ENCODE data around the gene KRT71.

KRT71 gene

GRCh38 chr12:52497975-52498374 lies 55.0 kb downstream of the KRT71 start:
- H3K27me3 ChIP-seq (ENCODE audit: control insufficient read depth, insufficient read depth, low read length): no peaks in the 10 kb centered on the region
- H3K79me2 ChIP-seq: no peaks in the 10 kb centered on the region
- no peak overlapping the region for H3K27ac ChIP-seq
- no peak for TF ChIP-seq CTCF (IDR thresholded peaks at IDR 0.05)
- no peaks in the 10 kb centered on the region for H3K36me3 ChIP-seq (ENCODE audit: control insufficient read depth, insufficient read depth, low read length)
- H3K4me1 ChIP-seq: peaks cover 15% of the 10 kb centered on the region
- no peak overlapping the region for H3K9ac ChIP-seq
- no peak overlapping the region for H3K4me2 ChIP-seq (ENCODE audit: low read length)
- H3K9me3 ChIP-seq (ENCODE audit: control insufficient read depth, low read length): no peaks in the 10 kb centered on the region
- H3K4me3 ChIP-seq (ENCODE audit: low read depth, low read length): no peak overlapping the region
- H2AFZ ChIP-seq: no peak overlapping the region

GRCh38 chr12:52496590-52497071 lies 56.3 kb downstream of the KRT71 start:
- no peak overlapping the region for H3K4me2 ChIP-seq (ENCODE audit: low read length)
- no peak for TF ChIP-seq CTCF (IDR thresholded peaks at IDR 0.05)
- H3K4me3 ChIP-seq (ENCODE audit: low read depth, low read length): no peak overlapping the region
- H3K36me3 ChIP-seq (ENCODE audit: control insufficient read depth, insufficient read depth, low read length): no peaks in the 10 kb centered on the region
- no peaks in the 10 kb centered on the region for H3K27me3 ChIP-seq (ENCODE audit: control insufficient read depth, insufficient read depth, low read length)
- H3K27ac ChIP-seq: no peak overlapping the region
- peaks cover 15% of the 10 kb centered on the region for H3K4me1 ChIP-seq
- no peak overlapping the region for H2AFZ ChIP-seq
- no peak overlapping the region for H3K9ac ChIP-seq
- no peaks in the 10 kb centered on the region for H3K9me3 ChIP-seq (ENCODE audit: control insufficient read depth, low read length)
- no peaks in the 10 kb centered on the region for H3K79me2 ChIP-seq

GRCh38 chr12:52496054-52496453 lies 56.9 kb downstream of the KRT71 start:
- Histone ChIP-seq H3K4me3 (ENCODE audit: low read depth, low read length) (no peak overlapping the region), H3K27ac (no peak overlapping the region), H3K4me1 (peaks cover 15% of the 10 kb centered on the region), H3K79me2 (no peaks in the 10 kb centered on the region), H3K4me2 (ENCODE audit: low read length) (no peak overlapping the region), H3K9ac (no peak overlapping the region), H2AFZ (no peak overlapping the region), H3K27me3 (ENCODE audit: control insufficient read depth, insufficient read depth, low read length) (no peaks in the 10 kb centered on the region), H3K36me3 (ENCODE audit: control insufficient read depth, insufficient read depth, low read length) (no peaks in the 10 kb centered on the region), H3K9me3 (ENCODE audit: control insufficient read depth, low read length) (no peaks in the 10 kb centered on the region)
- no peak for TF ChIP-seq CTCF (IDR thresholded peaks at IDR 0.05)

GRCh38 chr12:52495389-52495788 lies 57.6 kb downstream of the KRT71 start:
- Histone ChIP-seq H3K9me3 (ENCODE audit: control insufficient read depth, low read length) (no peaks in the 10 kb centered on the region), H2AFZ (peak overlapping the region; percentile 26), H3K4me2 (ENCODE audit: low read length) (no peak overlapping the region), H3K4me1 (peaks cover 15% of the 10 kb centered on the region), H3K79me2 (no peaks in the 10 kb centered on the region), H3K4me3 (ENCODE audit: low read depth, low read length) (no peak overlapping the region), H3K27ac (no peak overlapping the region), H3K9ac (no peak overlapping the region), H3K36me3 (ENCODE audit: control insufficient read depth, insufficient read depth, low read length) (no peaks in the 10 kb centered on the region), H3K27me3 (ENCODE audit: control insufficient read depth, insufficient read depth, low read length) (no peaks in the 10 kb centered on the region)
- no peak for TF ChIP-seq CTCF (IDR thresholded peaks at IDR 0.05)

GRCh38 chr12:52494518-52494917 lies 58.4 kb downstream of the KRT71 start:
- TF ChIP-seq CTCF (IDR thresholded peaks at IDR 0.05): no peak
- Histone ChIP-seq H3K27me3 (ENCODE audit: control insufficient read depth, insufficient read depth, low read length) (no peaks in the 10 kb centered on the region), H3K9me3 (ENCODE audit: control insufficient read depth, low read length) (no peaks in the 10 kb centered on the region), H2AFZ (peak overlapping the region; percentile 12), H3K79me2 (no peaks in the 10 kb centered on the region), H3K9ac (no peak overlapping the region), H3K4me3 (ENCODE audit: low read depth, low read length) (no peak overlapping the region), H3K4me1 (peaks cover 15% of the 10 kb centered on the region), H3K4me2 (ENCODE audit: low read length) (no peak overlapping the region), H3K36me3 (ENCODE audit: control insufficient read depth, insufficient read depth, low read length) (no peaks in the 10 kb centered on the region), H3K27ac (no peak overlapping the region)
